Stimulated activated CD4-positive, alpha-beta T cell treated with anti-CD3 and anti-CD28 coated beads, Interleukin-12 subunit alpha, Interleukin-12 subunit beta, amount 100 ng/mL, for 4 hours (primary cell): ENCODE results near the gene TLR9.

ENCODE experiments used
- DNase-seq: peaks from one replicate; pipeline ENCODE4 v3.0.0-alpha.2; 2020

TLR9 gene

DNA sequence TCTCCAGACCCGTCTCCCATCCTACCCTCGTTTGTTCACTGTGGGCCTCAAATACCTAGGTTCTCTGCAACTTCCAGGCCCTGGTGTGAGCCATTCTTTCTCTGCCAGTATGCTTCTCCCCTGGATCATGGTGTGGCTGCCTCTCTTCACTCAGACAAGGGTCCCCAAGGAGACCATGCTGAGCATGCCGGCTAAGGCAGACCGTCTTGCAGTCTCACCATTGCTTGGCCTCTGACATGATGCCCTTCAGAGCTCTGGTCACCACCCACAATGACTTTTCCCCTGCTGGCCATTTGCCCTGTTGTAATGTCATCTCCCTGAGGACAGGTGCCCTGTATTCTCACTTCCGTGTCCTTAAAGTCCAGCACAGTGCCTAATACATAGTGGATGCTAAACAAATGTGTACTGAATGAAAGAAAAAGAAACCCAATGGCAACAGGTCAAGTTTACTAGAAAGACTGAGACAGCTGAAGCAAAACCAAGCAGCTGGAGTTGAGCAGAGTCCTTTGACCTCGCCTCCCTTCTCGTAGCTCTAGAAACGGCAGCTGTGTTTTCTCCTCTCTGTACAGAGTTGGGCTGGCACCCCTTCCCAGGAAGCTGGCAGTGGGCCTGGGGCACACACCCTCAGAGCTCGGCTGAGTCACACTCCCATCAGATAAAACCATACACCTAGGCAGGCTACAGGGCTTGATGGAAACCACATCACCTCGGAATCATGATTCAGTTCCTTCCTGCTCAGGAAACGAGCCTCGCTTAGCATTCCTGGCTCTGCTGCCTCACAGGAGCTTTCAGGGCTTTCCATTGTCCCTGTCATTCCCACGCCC is 8.6 kb downstream of the TLR9 start:
- DNase-seq, result no peak

GRCh38 chr3:52215351-52215750 is 10.1 kb downstream of the TLR9 start:
- DNase-seq, result no peak

DNA sequence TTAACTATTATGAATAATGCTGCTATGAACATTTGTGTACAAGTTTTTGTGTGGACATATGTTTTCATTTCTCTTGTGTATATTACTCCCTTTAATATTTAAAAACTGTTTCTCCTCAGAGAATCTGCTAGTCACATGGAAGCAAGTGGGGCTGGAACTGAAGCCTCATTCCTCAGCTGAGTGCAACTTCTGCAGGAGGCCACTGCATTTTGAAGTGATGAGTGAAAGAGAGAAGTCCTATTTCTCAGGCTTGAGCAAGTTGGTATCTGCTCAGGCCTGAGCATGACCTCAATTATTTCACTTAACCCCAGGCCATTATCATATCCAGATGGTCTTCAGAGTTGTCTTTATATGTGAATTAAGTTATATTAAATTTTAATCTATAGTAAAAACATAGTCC is 11.5 kb downstream of the TLR9 start:
- DNase-seq, result no peak

DNA sequence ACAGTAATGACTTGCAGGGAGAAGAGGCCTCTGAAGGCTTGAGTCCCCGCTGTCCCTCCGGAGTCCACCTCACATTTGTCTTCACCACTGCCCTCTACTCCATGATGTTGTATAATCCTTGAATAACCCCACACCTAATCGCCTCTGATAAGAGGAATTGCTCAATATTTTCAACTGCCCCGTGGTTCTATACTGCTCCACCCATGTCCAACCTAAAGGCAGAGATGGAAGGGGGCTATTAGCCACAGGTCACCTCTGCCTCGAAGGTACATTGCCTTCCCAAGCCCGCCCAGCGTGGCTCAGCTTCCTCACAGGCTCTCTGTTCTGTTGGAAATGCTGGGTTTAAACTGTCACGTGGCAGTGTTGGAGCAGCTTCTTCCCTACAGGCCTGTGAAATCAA is 12.4 kb downstream of the TLR9 start:
- DNase-seq, result no peak

DNA sequence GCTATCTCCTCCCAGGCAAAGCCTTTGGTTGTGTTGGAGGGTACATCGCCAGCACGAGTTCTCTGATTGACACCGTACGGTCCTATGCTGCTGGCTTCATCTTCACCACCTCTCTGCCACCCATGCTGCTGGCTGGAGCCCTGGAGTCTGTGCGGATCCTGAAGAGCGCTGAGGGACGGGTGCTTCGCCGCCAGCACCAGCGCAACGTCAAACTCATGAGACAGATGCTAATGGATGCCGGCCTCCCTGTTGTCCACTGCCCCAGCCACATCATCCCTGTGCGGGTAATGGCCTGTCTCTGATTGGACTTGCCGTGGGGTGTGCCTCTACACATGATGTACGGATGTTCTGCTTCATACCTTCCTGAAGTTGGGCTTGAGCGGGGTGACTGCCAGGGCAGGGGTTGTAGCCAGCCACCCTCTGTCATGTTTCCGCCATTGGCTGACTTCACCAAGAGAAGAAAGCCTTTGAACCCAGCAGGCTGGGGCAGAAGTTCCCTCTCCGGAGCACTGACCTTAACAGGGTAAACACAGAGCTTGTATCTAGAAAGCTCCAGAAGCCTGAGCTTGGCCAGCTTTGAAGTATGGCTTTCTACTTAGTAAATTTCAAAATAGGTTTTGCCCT is 14.1 kb downstream of the TLR9 start:
- DNase-seq, result no peak

GRCh38 chr3:52210550-52211046 is 14.8 kb downstream of the TLR9 start:
- DNase-seq, result no peak

DNA sequence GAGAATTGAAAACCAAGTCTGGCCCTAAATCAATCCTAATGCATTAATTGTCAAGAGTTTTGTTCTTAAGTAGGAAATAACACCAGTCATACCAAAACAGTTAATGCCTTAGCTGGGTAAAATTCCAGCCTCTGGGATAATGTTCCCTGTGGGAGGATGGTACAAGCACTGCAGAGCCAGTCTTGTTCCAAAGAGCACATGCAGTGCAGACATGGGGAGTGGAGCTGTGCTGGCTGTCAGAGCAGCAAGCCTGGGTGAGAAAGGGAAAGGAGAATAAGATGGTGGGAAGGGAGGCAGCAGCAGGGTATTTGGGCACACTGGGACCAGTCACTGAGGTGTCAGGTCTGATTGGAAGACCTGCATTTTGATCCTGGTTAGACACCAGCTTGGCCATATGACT is 15.4 kb downstream of the TLR9 start:
- DNase-seq, result no peak

GRCh38 chr3:52208556-52208955 is 16.9 kb downstream of the TLR9 start:
- DNase-seq, result no peak

- no peak for DNase-seq
These were observed 19.6 kb downstream of the TLR9 start for GRCh38 chr3:52205727-52206372.

DNA sequence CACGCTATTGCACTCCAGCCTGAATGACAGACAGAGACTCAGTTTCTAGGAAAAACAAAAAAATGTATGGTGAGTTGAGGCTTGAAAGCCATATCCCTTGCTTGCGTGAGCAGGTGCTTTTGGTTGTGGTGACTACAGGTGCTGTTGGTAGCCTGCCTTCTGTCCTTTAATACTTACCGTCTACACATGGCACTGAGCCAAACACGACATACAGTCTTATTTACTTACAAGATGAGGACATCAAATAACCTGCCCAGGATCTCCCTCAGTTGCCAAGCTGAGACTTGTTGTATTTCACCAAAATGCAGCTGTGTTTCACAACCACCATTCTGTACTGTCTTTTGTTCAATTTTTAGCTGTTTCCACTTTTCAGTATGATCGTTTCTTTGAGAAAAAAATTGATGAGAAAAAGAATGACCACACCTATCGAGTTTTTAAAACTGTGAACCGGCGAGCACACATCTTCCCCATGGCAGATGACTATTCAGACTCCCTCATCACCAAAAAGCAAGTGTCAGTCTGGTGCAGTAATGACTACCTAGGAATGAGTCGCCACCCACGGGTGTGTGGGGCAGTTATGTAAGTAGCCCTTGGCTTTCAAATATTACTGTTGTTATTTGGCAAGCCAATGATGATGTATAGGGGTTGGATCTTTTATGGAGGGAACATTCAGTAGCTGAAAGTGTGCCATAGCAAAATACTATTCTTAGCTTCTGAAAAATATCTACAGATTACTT is 20.9 kb downstream of the TLR9 start:
- DNase-seq, result no peak

GRCh38 chr3:52203701-52204100 is 21.7 kb downstream of the TLR9 start:
- no peak for DNase-seq

DNA sequence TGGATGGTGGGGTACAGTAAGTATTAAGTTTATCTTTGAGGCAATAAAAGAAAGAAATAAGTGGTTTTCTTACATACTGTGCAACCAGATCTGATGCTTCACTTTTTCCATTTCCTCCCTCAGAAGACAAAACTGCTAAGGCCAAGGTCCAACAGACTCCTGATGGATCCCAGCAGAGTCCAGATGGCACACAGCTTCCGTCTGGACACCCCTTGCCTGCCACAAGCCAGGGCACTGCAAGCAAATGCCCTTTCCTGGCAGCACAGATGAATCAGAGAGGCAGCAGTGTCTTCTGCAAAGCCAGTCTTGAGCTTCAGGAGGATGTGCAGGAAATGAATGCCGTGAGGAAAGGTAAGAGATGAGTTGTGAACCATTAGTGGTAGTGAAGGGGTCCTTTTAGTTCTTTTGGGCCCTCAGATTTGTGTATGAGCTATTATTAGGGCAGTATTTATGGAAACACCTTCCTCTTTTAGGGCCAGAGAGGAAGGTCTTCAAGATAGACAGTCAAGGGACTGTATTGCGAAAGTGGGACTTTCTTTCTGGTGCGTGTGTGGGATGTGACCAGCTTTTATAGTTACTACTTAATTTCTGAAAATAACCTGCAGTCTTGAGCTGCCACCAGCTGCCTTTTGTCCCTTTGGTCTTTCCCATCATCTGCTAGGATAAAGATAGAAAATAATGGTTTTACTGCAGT is 22.9 kb downstream of the TLR9 start:
- no peak for DNase-seq

GRCh38 chr3:52200981-52201679 is 24.3 kb downstream of the TLR9 start:
- no peak for DNase-seq

DNA sequence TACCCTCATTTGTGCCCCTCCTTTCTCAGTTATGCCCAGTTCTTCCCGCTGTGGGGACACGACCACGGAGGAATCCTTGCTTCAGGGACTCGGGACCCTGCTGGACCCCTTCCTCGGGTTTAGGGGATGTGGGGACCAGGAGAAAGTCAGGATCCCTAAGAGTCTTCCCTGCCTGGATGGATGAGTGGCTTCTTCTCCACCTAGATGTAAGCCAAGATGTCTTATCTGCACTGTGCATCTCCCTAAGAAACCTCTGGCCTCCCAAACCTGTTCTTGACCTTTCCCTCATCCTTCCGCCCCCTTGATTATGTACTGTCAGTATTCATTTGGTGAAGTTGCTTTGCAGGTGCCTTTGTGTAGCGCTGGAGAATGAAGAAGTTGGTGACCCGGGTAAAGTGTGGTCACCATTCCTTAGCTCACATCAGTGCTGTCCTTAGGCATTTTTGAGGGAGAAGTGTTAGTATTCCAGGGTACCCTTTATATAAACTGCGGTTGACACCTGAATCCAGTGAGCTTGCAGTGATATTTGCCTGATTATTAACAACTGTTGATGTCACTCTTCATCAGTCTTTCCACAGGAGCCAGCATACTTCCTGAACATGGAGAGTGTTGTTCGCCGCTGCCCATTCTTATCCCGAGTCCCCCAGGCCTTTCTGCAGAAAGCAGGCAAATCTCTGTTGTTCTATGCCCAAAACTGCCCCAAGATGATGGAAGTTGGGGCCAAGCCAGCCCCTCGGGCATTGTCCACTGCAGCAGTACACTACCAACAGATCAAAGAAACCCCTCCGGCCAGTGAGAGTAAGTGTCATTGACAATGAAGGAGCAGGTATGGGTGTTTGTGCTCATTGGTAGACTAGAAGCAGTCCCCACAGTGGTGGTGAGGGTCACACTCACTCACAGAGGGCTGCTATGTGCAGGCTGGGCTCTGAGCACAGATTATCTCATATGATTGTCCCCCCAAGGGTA is 26.5 kb downstream of the TLR9 start:
- no peak for DNase-seq

DNA sequence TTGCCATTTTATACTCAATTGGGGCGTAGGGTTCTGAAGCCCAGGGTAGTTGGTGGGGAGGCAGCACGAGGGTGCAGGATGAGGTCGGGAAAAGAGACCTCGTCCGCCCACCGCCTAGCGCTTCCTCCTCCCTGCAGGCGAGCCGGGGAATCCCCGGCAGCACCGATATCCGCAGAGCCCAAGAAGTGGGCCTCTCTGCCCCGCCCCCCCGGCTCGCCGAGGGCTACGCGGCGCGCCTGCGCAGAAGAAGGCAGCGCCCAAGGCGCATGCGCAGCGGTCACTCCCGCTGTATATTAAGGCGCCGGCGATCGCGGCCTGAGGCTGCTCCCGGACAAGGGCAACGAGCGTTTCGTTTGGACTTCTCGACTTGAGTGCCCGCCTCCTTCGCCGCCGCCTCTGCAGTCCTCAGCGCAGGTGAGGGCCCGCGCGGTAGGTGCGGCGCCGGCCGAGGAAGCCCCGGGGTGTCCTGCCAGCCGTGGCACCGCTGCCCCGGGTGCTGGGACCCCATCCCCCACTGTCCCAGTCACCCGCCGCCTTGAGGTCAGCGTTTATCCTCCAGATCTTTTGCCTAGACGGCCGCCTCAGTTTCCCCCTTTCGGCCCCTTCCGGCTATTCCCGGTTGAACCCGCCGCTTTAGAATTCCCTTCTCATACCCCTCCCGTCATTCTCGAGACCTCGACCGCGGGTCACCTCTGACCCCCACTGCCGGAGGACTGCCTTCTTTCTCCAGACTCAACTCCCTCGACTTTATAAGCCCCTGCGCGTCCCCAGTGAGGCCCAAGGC is 27.4 kb downstream of the TLR9 start, which contains the start of gene ALAS1:
ALAS1 (plus strand) TSS at position 319 of the 784 bp plus-strand sequence. CDS start 1,082 bp downstream, outside the sequence.
- peak; percentile 96 for DNase-seq

GRCh38 chr3:52197499-52197841 is 28.0 kb downstream of the TLR9 start:
- DNase-seq, result no peak

DNA sequence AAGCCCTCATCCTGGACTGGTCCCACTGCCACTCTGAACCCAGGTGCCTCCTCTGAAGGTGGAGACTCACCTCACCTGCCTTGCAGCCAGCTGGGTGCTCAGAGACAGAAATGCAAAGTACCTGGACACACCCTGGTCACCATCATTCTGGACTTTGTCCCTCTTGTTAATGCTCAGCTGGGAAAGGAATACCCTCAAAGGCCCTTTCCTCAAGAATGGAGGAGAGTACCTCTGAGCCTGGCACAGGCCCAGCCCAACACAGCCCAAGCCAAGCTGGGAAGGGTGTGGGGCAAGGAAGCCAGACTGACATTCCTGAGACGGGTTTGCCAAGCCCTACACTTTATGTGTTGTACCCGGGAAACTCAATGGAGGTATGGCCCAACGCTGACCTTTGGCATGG is 28.5 kb downstream of the TLR9 start:
- no peak for DNase-seq

DNA sequence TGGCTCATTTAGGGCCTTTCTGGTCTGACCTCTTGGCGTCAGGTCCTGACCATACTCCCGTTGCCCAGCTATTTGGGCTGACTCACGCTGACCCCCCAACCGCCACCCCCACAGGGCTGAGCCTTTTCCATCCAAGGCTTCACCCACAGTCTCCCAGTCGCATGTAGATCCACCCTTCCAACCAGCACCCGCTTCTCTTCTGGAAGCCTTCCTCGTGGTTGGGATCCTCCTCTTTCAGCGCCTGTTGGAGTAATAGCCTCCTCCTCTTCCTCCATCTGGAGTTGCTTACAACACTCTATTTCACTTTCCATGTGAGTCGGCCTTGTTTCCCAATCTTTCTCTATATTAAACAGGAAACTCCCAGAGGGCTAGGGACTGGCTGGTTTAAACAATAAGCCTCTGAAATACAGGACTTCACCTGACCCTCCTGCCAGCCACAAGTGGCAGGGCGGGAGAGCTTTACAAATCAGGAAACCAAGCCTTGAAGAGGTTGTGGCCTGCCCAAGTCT is 29.6 kb downstream of the TLR9 start:
- no peak for DNase-seq

GRCh38 chr3:52195291-52195597 is 30.2 kb downstream of the TLR9 start:
- DNase-seq, result no peak
